Measurements from ENCODE around the gene TOM1L2.

Gene TOM1L2

GRCh38 chr17:17804007-17804406 is 168.2 kb downstream of the TOM1L2 start:
- TF ChIP-seq EGR1 (IDR thresholded peaks at IDR 0.05) = no peak
- TF ChIP-seq ZBTB7A (IDR thresholded peaks at IDR 0.05; ENCODE audit: low read depth) = no peak
- TF ChIP-seq RAD21 (IDR thresholded peaks at IDR 0.05; ENCODE audit: low read depth) = no peak
- TF ChIP-seq NFIC (IDR thresholded peaks at IDR 0.05) = no peak
- TF ChIP-seq, protein P1, sequence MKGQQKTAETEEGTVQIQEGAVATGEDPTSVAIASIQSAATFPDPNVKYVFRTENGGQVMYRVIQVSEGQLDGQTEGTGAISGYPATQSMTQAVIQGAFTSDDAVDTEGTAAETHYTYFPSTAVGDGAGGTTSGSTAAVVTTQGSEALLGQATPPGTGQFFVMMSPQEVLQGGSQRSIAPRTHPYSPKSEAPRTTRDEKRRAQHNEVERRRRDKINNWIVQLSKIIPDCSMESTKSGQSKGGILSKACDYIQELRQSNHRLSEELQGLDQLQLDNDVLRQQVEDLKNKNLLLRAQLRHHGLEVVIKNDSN (IDR thresholded peaks at IDR 0.05) = no peak
- TF ChIP-seq CEBPB (IDR thresholded peaks at IDR 0.05) = no peak
- TF ChIP-seq, protein P2, sequence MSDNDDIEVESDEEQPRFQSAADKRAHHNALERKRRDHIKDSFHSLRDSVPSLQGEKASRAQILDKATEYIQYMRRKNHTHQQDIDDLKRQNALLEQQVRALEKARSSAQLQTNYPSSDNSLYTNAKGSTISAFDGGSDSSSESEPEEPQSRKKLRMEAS (IDR thresholded peaks at IDR 0.05) = no peak
- TF ChIP-seq TAF1 (IDR thresholded peaks at IDR 0.05; ENCODE audit: low read depth) = no peak
- no peak for TF ChIP-seq REST (IDR thresholded peaks at IDR 0.05; ENCODE audit: low read depth)
- TF ChIP-seq CREB1 (IDR thresholded peaks at IDR 0.05; ENCODE audit: low read depth) = no peak
- TF ChIP-seq FOXM1 (IDR thresholded peaks at IDR 0.05; ENCODE audit: borderline replicate concordance, low read depth) = no peak
- no peak for TF ChIP-seq YY1 (IDR thresholded peaks at IDR 0.05; ENCODE audit: low read depth)
- TF ChIP-seq TEAD4 (IDR thresholded peaks at IDR 0.05) = no peak
- TF ChIP-seq TCF12 (IDR thresholded peaks at IDR 0.05; ENCODE audit: low read depth) = no peak

GRCh38 chr17:17801800-17802481 is 170.3 kb downstream of the TOM1L2 start:
- TF ChIP-seq TCF12 (IDR thresholded peaks at IDR 0.05; ENCODE audit: low read depth) (no peak), FOXM1 (IDR thresholded peaks at IDR 0.05; ENCODE audit: borderline replicate concordance, low read depth) (no peak), ZBTB7A (IDR thresholded peaks at IDR 0.05; ENCODE audit: low read depth) (no peak), REST (IDR thresholded peaks at IDR 0.05; ENCODE audit: low read depth) (no peak), YY1 (IDR thresholded peaks at IDR 0.05; ENCODE audit: low read depth) (no peak), TAF1 (IDR thresholded peaks at IDR 0.05; ENCODE audit: low read depth) (no peak), NFIC (IDR thresholded peaks at IDR 0.05) (no peak), CREB1 (IDR thresholded peaks at IDR 0.05; ENCODE audit: low read depth) (no peak)

GRCh38 chr17:17800504-17801021 is 171.6 kb downstream of the TOM1L2 start:
- no peak for TF ChIP-seq YY1 (IDR thresholded peaks at IDR 0.05; ENCODE audit: low read depth)
- no peak for TF ChIP-seq ZBTB7A (IDR thresholded peaks at IDR 0.05; ENCODE audit: low read depth)
- no peak for TF ChIP-seq CREB1 (IDR thresholded peaks at IDR 0.05; ENCODE audit: low read depth)
- TF ChIP-seq, protein P1 (IDR thresholded peaks at IDR 0.05) = no peak
- TF ChIP-seq REST (IDR thresholded peaks at IDR 0.05; ENCODE audit: low read depth) = no peak
- no peak for TF ChIP-seq NFIC (IDR thresholded peaks at IDR 0.05)
- TF ChIP-seq EGR1 (IDR thresholded peaks at IDR 0.05) = no peak
- no peak for TF ChIP-seq CEBPB (IDR thresholded peaks at IDR 0.05)
- no peak for TF ChIP-seq TEAD4 (IDR thresholded peaks at IDR 0.05)
- TF ChIP-seq, protein P2 (IDR thresholded peaks at IDR 0.05) = no peak
- TF ChIP-seq TCF12 (IDR thresholded peaks at IDR 0.05; ENCODE audit: low read depth) = no peak
- no peak for TF ChIP-seq TAF1 (IDR thresholded peaks at IDR 0.05; ENCODE audit: low read depth)
- no peak; the same call in 1 of the 2 replicates for TF ChIP-seq RAD21 (IDR thresholded peaks at IDR 0.05; ENCODE audit: low read depth)
- TF ChIP-seq EP300 (IDR thresholded peaks at IDR 0.05; ENCODE audit: borderline replicate concordance) = no peak
- no peak for TF ChIP-seq FOXM1 (IDR thresholded peaks at IDR 0.05; ENCODE audit: borderline replicate concordance, low read depth)

Data from Ishikawa (cell line).